Measurements from ENCODE around the gene NOS1AP.

Gene NOS1AP

GRCh38 chr1:162353702-162354101 is 284.2 kb downstream of the NOS1AP start:
- H4K20me1 ChIP-seq (ENCODE audit: insufficient read depth, low read length), result no peaks in the 10 kb centered on the region
- H3F3A ChIP-seq (ENCODE audit: insufficient read depth, low read length), result no peaks in the 10 kb centered on the region
- no peaks in the 10 kb centered on the region for H3K4me1 ChIP-seq (ENCODE audit: insufficient read depth, low read length, severe bottlenecking)
- H3K27ac ChIP-seq (ENCODE audit: low read depth, low read length, poor library complexity, severe bottlenecking), result no peak overlapping the region
- H3K4me2 ChIP-seq (ENCODE audit: low read length), result no peak overlapping the region
- H3K9ac ChIP-seq (ENCODE audit: low read length), result no peak overlapping the region
- H3K9me2 ChIP-seq (ENCODE audit: low read depth, low read length), result no peaks in the 10 kb centered on the region
- H2AFZ ChIP-seq (ENCODE audit: low read length), result no peak overlapping the region
- H3K9me3 ChIP-seq (ENCODE audit: low read length), result no peaks in the 10 kb centered on the region
- no peaks in the 10 kb centered on the region for H3K27me3 ChIP-seq (ENCODE audit: insufficient read depth, low read length)
- H3K36me3 ChIP-seq (ENCODE audit: insufficient read depth, low read length), result no peaks in the 10 kb centered on the region
- no peak for TF ChIP-seq EZH2 (IDR thresholded peaks at IDR 0.05; ENCODE audit: borderline replicate concordance, low read length)
- TF ChIP-seq, protein P1, sequence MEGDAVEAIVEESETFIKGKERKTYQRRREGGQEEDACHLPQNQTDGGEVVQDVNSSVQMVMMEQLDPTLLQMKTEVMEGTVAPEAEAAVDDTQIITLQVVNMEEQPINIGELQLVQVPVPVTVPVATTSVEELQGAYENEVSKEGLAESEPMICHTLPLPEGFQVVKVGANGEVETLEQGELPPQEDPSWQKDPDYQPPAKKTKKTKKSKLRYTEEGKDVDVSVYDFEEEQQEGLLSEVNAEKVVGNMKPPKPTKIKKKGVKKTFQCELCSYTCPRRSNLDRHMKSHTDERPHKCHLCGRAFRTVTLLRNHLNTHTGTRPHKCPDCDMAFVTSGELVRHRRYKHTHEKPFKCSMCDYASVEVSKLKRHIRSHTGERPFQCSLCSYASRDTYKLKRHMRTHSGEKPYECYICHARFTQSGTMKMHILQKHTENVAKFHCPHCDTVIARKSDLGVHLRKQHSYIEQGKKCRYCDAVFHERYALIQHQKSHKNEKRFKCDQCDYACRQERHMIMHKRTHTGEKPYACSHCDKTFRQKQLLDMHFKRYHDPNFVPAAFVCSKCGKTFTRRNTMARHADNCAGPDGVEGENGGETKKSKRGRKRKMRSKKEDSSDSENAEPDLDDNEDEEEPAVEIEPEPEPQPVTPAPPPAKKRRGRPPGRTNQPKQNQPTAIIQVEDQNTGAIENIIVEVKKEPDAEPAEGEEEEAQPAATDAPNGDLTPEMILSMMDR (IDR thresholded peaks at IDR 0.05; ENCODE audit: low read length), result no peak
- no peak overlapping the region for H3K4me3 ChIP-seq (ENCODE audit: low read depth, low read length, poor library complexity, severe bottlenecking)
- no peaks in the 10 kb centered on the region for H3K79me2 ChIP-seq (ENCODE audit: insufficient read depth, low read length)

DNA sequence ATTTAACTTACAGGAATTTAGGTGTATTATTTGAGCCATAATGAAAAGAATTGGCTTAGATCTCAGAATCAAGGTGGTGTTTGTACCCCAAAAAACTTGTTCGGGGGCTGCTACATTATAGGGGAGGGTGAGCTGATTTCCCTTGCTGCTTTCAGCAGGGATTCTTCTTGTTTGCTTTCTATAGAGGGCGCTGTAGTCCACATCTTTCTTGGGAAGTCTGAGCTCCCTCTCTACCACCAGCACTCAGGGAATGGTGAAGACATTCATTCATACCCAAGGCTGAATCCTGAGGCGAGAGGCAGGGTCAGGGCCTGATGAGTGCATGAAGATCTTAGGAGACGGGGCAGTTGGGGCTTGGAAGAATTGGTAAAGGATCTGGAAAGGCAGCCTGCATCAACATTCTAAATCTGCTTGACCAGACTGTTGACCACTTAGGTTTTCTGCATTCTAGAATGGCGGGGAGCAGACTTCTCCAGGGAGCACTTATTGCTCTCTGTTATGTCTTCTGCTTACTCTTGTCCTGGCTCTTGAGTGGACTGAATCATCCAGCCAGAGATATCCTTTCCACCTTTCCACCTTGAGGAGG is 288.3 kb downstream of the NOS1AP start:
- Histone ChIP-seq H3F3A (ENCODE audit: insufficient read depth, low read length) (no peaks in the 10 kb centered on the region), H3K4me1 (ENCODE audit: insufficient read depth, low read length, severe bottlenecking) (no peaks in the 10 kb centered on the region), H3K4me2 (ENCODE audit: low read length) (no peak overlapping the region), H3K79me2 (ENCODE audit: insufficient read depth, low read length) (no peaks in the 10 kb centered on the region), H3K9me2 (ENCODE audit: low read depth, low read length) (no peaks in the 10 kb centered on the region), H3K4me3 (ENCODE audit: low read depth, low read length, poor library complexity, severe bottlenecking) (no peak overlapping the region), H3K27ac (ENCODE audit: low read depth, low read length, poor library complexity, severe bottlenecking) (no peak overlapping the region), H3K9ac (ENCODE audit: low read length) (no peak overlapping the region), H3K36me3 (ENCODE audit: insufficient read depth, low read length) (no peaks in the 10 kb centered on the region), H3K27me3 (ENCODE audit: insufficient read depth, low read length) (0 out of 2 replicates have a peak, but pooled peaks cover under 1% of the 10 kb centered on the region), H4K20me1 (ENCODE audit: insufficient read depth, low read length) (no peaks in the 10 kb centered on the region), H3K9me3 (ENCODE audit: low read length) (no peaks in the 10 kb centered on the region), H2AFZ (ENCODE audit: low read length) (no peak overlapping the region)
- no peak for TF ChIP-seq EZH2 (IDR thresholded peaks at IDR 0.05; ENCODE audit: borderline replicate concordance, low read length)
- TF ChIP-seq, protein P1 (IDR thresholded peaks at IDR 0.05; ENCODE audit: low read length), result peak; percentile 60

- Histone ChIP-seq H3K9ac (ENCODE audit: low read length) (no peak overlapping the region), H3K27ac (ENCODE audit: low read depth, low read length, poor library complexity, severe bottlenecking) (no peak overlapping the region), H2AFZ (ENCODE audit: low read length) (no peak overlapping the region), H3K27me3 (ENCODE audit: insufficient read depth, low read length) (0 out of 2 replicates have a peak, but pooled peaks cover 2% of the 10 kb centered on the region), H3K36me3 (ENCODE audit: insufficient read depth, low read length) (no peaks in the 10 kb centered on the region), H3K4me2 (ENCODE audit: low read length) (no peak overlapping the region), H3F3A (ENCODE audit: insufficient read depth, low read length) (no peaks in the 10 kb centered on the region), H3K9me2 (ENCODE audit: low read depth, low read length) (no peaks in the 10 kb centered on the region), H3K4me3 (ENCODE audit: low read depth, low read length, poor library complexity, severe bottlenecking) (no peak overlapping the region), H3K9me3 (ENCODE audit: low read length) (no peaks in the 10 kb centered on the region), H4K20me1 (ENCODE audit: insufficient read depth, low read length) (no peaks in the 10 kb centered on the region), H3K4me1 (ENCODE audit: insufficient read depth, low read length, severe bottlenecking) (no peaks in the 10 kb centered on the region), H3K79me2 (ENCODE audit: insufficient read depth, low read length) (no peaks in the 10 kb centered on the region)
- no peak for TF ChIP-seq EZH2 (IDR thresholded peaks at IDR 0.05; ENCODE audit: borderline replicate concordance, low read length)
- TF ChIP-seq, protein P1 (IDR thresholded peaks at IDR 0.05; ENCODE audit: low read length), result no peak
These were observed 289.4 kb downstream of the NOS1AP start for GRCh38 chr1:162358928-162359327.

Measured in OCI-LY1 (cell line).